Prostate gland (tissue), 2 donors: ENCODE measurements around the gene ZNF536. TPM values are rescaled to one million over a fixed set of nuclear protein-coding genes. Genes with fewer than 3 reads are reported as not detected.

Source experiments
- DNase-seq: peaks from one replicate; pipeline ENCODE4 v3.0.0-alpha.2; 2019; ENCODE audit warnings: low spot score
- H3K27ac ChIP-seq, 2 donors: fragments of 200-600 bp; sonication (generic); 2 replicates each; pipeline ENCODE4 v1.5.1; 2017 to 2019
- H3K27me3 ChIP-seq: fragments of 200-600 bp; sonication (generic); replicated peaks from 2 replicates; pipeline ENCODE4 v1.5.1; 2019; ENCODE audit not compliant: insufficient read depth
- H3K36me3 ChIP-seq, 2 donors: fragments of 200-600 bp; sonication (generic); 1 replicate in 1 of 2; 2 replicates in 1 of 2; pipeline versions ENCODE4 v1.5.1 to v1.8.1; 2017 to 2019
- H3K4me1 ChIP-seq: fragments of 200-600 bp; sonication (generic); replicated peaks from 2 replicates; pipeline ENCODE4 v1.5.1; 2019
- H3K4me3 ChIP-seq, 2 donors: fragments of 200-600 bp; sonication (generic); 2 replicates each; pipeline ENCODE4 v1.5.1; 2017 to 2019
- H3K9me3 ChIP-seq: fragments of 200-600 bp; sonication (generic); 2 replicates; pipeline ENCODE4 v1.5.1; 2017
- POLR2A ChIP-seq: fragments of 450-650 bp; IDR thresholded peaks from one replicate; pipeline ENCODE4 v1.6.1; 2016; ENCODE audit warnings: antibody characterized with exemption, mild to moderate bottlenecking
- POLR2AphosphoS5 ChIP-seq: sonication (generic); formaldehyde crosslinking; IDR thresholded peaks from one replicate; pipeline ENCODE4 v1.6.1; 2017; ENCODE audit warnings: antibody characterized with exemption
- WGBS: methylation state at CpG from one replicate; pipeline ENCODE4 v1.1.5; 2018; 5-methylcytosine and 5-hydroxymethylcytosine counted together
- intact Hi-C: fragments of 100-400 bp; cut with DNase I; formaldehyde crosslinking; loops from one replicate; pipeline ENCODE4 v1.14.2; 2022
- total RNA-seq, 2 donors: library from RNA; depleted of rRNA; stranded (reverse); fragments of >200 nt; gene quantifications; one replicate each; pipeline ENCODE4 v1.1.0, GENCODE V29; 2016
- TF ChIP-seq, protein P1 (sequence below), 4 experiments: fragments of 200-600 bp in 2 of 4; fragments of 450-650 bp in 2 of 4; sonication (generic) in 2 of 4; IDR thresholded peaks; 1 replicate in 3 of 4; 2 replicates in 1 of 4; pipeline ENCODE4 v1.5.1; 2016 to 2019; ENCODE audit warnings: antibody characterized with exemption in 4 of 4, mild to moderate bottlenecking in 2 of 4, moderate library complexity in 2 of 4

ZNF536 gene
- total RNA-seq, 2 donors from 2014 or later, result 1.1 to 42.0 TPM

DNA sequence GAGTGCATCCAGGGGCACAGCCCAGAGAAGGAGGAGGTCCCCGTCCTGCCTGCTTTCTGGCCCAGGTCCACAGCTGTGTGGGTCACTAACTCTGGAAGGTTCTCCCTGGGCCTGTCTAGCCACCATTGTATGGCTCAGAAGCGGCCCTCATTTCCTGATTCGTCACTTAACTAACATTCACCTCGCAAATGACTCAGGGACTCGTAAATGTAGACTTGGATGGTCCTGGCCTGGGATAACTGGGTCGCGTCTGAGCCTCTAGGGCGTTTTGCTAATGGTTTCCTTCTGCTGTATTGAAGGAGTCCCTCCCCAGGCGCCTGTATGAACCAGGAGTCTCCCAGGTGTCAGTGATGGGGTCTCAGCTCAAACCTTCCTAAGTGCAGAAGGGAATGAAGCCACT, 162.8 kb downstream of the ZNF536 start:
- H3K4me1 ChIP-seq, result no peaks in the 10 kb centered on the region
- intact Hi-C loops, result no loop called here

DNA sequence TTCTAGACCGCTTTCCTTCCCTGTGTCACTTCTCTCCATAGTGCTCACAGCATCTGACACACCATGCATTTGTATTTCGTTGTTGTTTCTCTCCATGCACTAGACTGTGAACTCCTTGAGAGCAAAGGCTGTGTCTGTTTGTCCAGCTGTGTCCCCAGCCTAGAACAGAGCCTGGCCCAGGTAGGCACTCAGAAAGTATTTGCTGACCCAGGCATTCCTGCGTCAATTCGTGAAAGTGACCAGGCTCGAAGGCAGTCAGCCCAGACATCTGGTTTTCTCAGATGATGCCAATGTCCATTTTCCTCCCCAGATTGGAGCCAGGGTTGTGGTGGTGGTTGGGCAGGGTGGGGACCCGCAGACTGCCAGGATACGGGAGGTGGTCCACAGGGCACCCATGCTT, 164.8 kb downstream of the ZNF536 start:
- Histone ChIP-seq H3K27ac (no peak overlapping the region), H3K4me3 (no peak overlapping the region), H3K9me3 (no peaks in the 10 kb centered on the region), H3K4me1 (no peaks in the 10 kb centered on the region), H3K27me3 (no peaks in the 10 kb centered on the region), H3K36me3 (no peaks in the 10 kb centered on the region)
- no peak for DNase-seq
- TF ChIP-seq, protein P1, sequence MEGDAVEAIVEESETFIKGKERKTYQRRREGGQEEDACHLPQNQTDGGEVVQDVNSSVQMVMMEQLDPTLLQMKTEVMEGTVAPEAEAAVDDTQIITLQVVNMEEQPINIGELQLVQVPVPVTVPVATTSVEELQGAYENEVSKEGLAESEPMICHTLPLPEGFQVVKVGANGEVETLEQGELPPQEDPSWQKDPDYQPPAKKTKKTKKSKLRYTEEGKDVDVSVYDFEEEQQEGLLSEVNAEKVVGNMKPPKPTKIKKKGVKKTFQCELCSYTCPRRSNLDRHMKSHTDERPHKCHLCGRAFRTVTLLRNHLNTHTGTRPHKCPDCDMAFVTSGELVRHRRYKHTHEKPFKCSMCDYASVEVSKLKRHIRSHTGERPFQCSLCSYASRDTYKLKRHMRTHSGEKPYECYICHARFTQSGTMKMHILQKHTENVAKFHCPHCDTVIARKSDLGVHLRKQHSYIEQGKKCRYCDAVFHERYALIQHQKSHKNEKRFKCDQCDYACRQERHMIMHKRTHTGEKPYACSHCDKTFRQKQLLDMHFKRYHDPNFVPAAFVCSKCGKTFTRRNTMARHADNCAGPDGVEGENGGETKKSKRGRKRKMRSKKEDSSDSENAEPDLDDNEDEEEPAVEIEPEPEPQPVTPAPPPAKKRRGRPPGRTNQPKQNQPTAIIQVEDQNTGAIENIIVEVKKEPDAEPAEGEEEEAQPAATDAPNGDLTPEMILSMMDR (IDR thresholded peaks at IDR 0.05), result no peak
- TF ChIP-seq POLR2AphosphoS5, result no peak
- no peak for TF ChIP-seq POLR2A
- WGBS, result 81% methylated on average over 7 of the region's 7 CpGs
- intact Hi-C loops, result no loop called here

More for the DNA sequence above, 162.8 kb downstream of the ZNF536 start:
- Histone ChIP-seq H3K4me3 (no peak overlapping the region), H3K27me3 (no peaks in the 10 kb centered on the region), H3K36me3 (no peaks in the 10 kb centered on the region), H3K27ac (no peak overlapping the region), H3K9me3 (no peaks in the 10 kb centered on the region)
- TF ChIP-seq POLR2A (no peak), POLR2AphosphoS5 (no peak)
- TF ChIP-seq, protein P1 (IDR thresholded peaks at IDR 0.05), result no peak
- WGBS, result 56% methylated on average over 9 of the region's 9 CpGs
- no peak for DNase-seq

DNA sequence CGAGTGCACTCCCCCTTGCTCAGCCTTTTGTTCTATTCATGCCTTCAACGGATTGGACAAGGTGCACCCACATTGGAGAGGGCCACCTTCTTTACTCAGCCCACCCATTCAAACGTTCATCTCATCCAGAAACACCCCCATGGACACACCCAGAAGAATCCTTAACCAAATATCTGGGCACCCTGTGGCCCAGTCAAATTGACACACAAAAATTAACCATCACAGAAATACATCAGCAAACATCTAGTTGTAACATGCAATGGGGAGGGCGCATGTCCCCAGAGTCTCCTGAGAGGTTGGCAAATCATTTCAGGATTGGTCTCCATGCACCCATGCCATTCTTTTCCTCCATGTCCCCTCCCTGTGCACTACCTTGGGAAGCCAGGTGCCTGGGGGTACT, 167.1 kb downstream of the ZNF536 start:
- WGBS, result 80% methylated on average over 4 of the region's 4 CpGs
- no peaks in the 10 kb centered on the region for H3K4me1 ChIP-seq
- H3K4me3 ChIP-seq, result no peak overlapping the region
- no peak overlapping the region for H3K27ac ChIP-seq
- TF ChIP-seq, protein P1 (IDR thresholded peaks at IDR 0.05), result no peak
- TF ChIP-seq POLR2A (no peak), POLR2AphosphoS5 (no peak)
- DNase-seq, result no peak
- intact Hi-C loops, result no loop called here
- H3K27me3 ChIP-seq, result no peaks in the 10 kb centered on the region
- H3K9me3 ChIP-seq, result no peaks in the 10 kb centered on the region
- no peaks in the 10 kb centered on the region for H3K36me3 ChIP-seq

DNA sequence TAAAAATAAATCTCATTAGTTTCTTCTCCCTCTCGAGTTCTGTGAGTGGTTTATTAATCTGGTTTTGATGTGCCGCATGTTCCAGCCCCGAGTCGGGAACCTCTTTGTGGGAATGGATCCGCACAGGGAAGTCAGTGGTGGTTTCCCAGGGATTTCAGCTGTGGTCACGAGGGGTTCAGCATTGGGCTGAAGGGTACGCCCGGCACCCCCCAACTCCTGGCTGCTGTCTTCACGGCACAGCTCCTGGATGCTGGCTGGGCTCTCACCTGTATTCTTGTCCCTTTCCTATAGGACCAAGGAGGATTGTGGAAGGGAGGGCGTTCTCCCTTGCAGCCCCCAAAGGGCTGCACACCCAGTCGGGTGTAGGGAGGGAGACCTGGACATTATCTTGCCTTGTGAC, 167.8 kb downstream of the ZNF536 start:
- TF ChIP-seq, protein P1 (IDR thresholded peaks at IDR 0.05), result no peak
- intact Hi-C loops, result no loop called here
- Histone ChIP-seq H3K4me3 (no peak overlapping the region), H3K27me3 (no peaks in the 10 kb centered on the region), H3K9me3 (no peaks in the 10 kb centered on the region), H3K27ac (no peak overlapping the region), H3K36me3 (no peaks in the 10 kb centered on the region), H3K4me1 (no peaks in the 10 kb centered on the region)
- WGBS, result 94% methylated on average over 11 of the region's 11 CpGs
- DNase-seq, result no peak

DNA sequence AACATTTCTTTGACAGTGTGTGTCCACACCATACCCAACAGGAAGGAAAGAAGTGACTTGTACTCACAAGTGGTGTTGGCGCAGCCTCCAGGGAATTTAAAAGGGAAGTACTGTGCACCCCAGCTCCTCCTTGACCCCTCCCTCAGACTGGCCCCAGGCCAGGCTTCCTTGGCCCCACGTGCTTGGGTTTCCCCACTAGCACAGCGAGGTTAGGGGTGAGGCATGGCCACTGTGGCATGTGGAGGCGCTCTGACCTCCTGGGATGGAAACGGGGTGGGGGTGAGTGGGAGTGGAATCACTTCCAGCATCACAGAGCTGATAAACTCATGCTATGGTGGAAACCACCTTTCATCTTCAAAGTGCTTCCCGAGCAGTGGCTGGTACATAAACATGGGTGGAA, 168.6 kb downstream of the ZNF536 start:
- no peak for DNase-seq
- H3K27me3 ChIP-seq, result no peaks in the 10 kb centered on the region
- H3K36me3 ChIP-seq, result no peaks in the 10 kb centered on the region
- TF ChIP-seq, protein P1 (IDR thresholded peaks at IDR 0.05), result no peak
- TF ChIP-seq POLR2AphosphoS5, result no peak
- TF ChIP-seq POLR2A, result no peak
- WGBS, result 68% methylated on average over 6 of the region's 6 CpGs
- no peak overlapping the region for H3K27ac ChIP-seq
- intact Hi-C loops, result no loop called here
- H3K4me1 ChIP-seq, result no peaks in the 10 kb centered on the region
- no peaks in the 10 kb centered on the region for H3K9me3 ChIP-seq
- H3K4me3 ChIP-seq, result no peak overlapping the region
